ENCODE data around the gene OR2S2. TPM values are rescaled to one million over a fixed set of nuclear protein-coding genes. Genes with fewer than 3 reads are reported as not detected.
"Not testable (repeated sequence)": the region's sequence is repeated elsewhere in the genome, so short reads cannot be mapped to it uniquely, and the experiment has no call there.

The OR2S2 gene
- total RNA-seq, 1 donor from 2014 or later = not detected

DNA sequence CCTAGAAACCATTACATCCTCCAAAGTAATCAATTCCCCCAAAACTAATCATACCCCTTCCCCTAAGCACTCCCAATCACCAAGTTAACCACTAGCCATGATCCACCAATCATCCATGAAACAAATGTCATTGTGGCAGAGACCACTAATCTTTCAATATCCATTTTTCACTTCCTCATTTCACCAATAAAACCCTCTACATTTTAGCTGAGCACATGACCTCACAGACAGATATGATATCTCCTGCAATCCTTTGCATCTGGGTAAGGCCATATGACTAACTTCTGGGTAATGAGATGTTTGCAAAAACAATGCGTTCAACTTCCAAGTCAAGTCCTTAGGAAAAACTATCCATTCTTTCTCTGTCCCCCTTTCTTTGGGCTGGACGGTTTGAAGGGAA lies 20.7 kb downstream of the OR2S2 start:
- no peak overlapping the region for H3K27ac Mint-ChIP-seq
- no peak overlapping the region for H3K4me3 ChIP-seq
- H3K4me2 ChIP-seq = no peak overlapping the region
- TF ChIP-seq EZH2 (IDR thresholded peaks at IDR 0.05) = no peak
- TF ChIP-seq, protein P1, sequence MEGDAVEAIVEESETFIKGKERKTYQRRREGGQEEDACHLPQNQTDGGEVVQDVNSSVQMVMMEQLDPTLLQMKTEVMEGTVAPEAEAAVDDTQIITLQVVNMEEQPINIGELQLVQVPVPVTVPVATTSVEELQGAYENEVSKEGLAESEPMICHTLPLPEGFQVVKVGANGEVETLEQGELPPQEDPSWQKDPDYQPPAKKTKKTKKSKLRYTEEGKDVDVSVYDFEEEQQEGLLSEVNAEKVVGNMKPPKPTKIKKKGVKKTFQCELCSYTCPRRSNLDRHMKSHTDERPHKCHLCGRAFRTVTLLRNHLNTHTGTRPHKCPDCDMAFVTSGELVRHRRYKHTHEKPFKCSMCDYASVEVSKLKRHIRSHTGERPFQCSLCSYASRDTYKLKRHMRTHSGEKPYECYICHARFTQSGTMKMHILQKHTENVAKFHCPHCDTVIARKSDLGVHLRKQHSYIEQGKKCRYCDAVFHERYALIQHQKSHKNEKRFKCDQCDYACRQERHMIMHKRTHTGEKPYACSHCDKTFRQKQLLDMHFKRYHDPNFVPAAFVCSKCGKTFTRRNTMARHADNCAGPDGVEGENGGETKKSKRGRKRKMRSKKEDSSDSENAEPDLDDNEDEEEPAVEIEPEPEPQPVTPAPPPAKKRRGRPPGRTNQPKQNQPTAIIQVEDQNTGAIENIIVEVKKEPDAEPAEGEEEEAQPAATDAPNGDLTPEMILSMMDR (IDR thresholded peaks at IDR 0.05) = no peak
- no peak for TF ChIP-seq EZH2phosphoT487 (IDR thresholded peaks at IDR 0.05)
- no peaks in the 10 kb centered on the region for H3K4me1 Mint-ChIP-seq
- no peaks in the 10 kb centered on the region for H3K9me3 ChIP-seq (ENCODE audit: low read depth)
- no peak for DNase-seq (ENCODE audit: low spot score)
- H3K27me3 Mint-ChIP-seq (ENCODE audit: insufficient read depth, low read depth) = peaks cover 4% of the 10 kb centered on the region
- no peaks in the 10 kb centered on the region for H3K36me3 ChIP-seq
- H3K9me3 Mint-ChIP-seq = no peaks in the 10 kb centered on the region
- no peak overlapping the region for H3K9ac ChIP-seq
- no peak overlapping the region for H2AFZ ChIP-seq (replicated peaks)
- H3F3A ChIP-seq (ENCODE audit: low read depth) = no peaks in the 10 kb centered on the region
- H4K20me1 ChIP-seq (ENCODE audit: low read depth) = no peaks in the 10 kb centered on the region
- H3K36me3 Mint-ChIP-seq = peaks cover 1% of the 10 kb centered on the region
- no peak overlapping the region for H3K4me3 Mint-ChIP-seq
- no peaks in the 10 kb centered on the region for H3K4me1 ChIP-seq
- H3K27ac ChIP-seq = no peak overlapping the region
- H3K79me2 ChIP-seq (ENCODE audit: low read depth) = no peaks in the 10 kb centered on the region
- H3K27me3 ChIP-seq = peaks cover 35% of the 10 kb centered on the region

DNA sequence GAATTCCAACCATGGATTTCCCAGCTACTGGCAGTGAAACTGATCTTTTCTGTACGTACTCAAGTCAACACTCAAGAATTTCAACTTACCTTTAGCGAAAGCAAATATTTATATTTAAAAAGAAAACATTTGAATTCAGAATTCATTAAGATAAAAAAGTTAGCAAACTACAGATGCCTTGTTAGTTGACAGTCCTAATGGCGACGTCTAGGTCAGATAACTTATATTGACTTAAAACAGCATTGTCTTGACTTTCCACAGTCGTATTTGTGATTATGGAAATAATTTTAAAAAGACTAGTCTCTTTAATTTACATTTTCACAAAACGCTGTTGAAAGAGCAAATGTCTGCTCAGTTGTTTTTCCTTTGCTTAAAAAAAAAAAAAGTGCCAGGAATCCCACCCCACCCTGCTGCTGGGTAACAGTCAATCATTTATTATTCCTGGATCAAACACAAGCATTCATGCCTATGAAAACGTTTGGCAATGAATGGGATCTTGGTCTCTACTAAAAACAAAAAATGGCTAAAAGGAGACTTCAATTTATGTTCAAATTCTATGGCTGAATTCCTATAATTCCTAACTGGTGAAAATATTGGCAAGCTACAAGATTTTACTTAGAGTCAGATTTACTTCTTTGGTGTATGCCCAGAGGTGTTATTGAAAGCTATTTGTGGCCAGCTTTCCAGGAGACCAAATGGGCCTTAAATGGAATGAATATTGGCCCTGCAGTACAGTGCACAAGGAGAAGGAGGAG lies 22.0 kb downstream of the OR2S2 start:
- Histone ChIP-seq H3K27me3 (peaks cover 22% of the 10 kb centered on the region), H3K27ac (no peak overlapping the region), H3K4me2 (no peak overlapping the region), H3K9me3 (ENCODE audit: low read depth) (no peaks in the 10 kb centered on the region), H2AFZ (replicated peaks) (no peak overlapping the region), H3F3A (ENCODE audit: low read depth) (no peaks in the 10 kb centered on the region), H3K4me3 (no peak overlapping the region), H4K20me1 (ENCODE audit: low read depth) (no peaks in the 10 kb centered on the region), H3K79me2 (ENCODE audit: low read depth) (no peaks in the 10 kb centered on the region), H3K9ac (no peak overlapping the region), H3K36me3 (no peaks in the 10 kb centered on the region), H3K4me1 (no peaks in the 10 kb centered on the region)
- Mint-ChIP-seq H3K36me3 (peaks cover 1% of the 10 kb centered on the region), H3K4me3 (no peak overlapping the region), H3K27me3 (ENCODE audit: insufficient read depth, low read depth) (peaks cover 2% of the 10 kb centered on the region), H3K4me1 (no peaks in the 10 kb centered on the region), H3K9me3 (no peaks in the 10 kb centered on the region), H3K27ac (no peak overlapping the region)
- DNase-seq (ENCODE audit: low spot score) = no peak
- TF ChIP-seq, protein P1 (IDR thresholded peaks at IDR 0.05) = no peak
- TF ChIP-seq EZH2 (IDR thresholded peaks at IDR 0.05) = no peak
- no peak for TF ChIP-seq EZH2phosphoT487 (IDR thresholded peaks at IDR 0.05)

- H3K4me3 ChIP-seq = no peak overlapping the region
- H3K4me1 Mint-ChIP-seq = no peaks in the 10 kb centered on the region
- no peak overlapping the region for H3K27ac Mint-ChIP-seq
- H3K27me3 Mint-ChIP-seq (ENCODE audit: insufficient read depth, low read depth) = peaks cover 2% of the 10 kb centered on the region
- TF ChIP-seq EZH2 (IDR thresholded peaks at IDR 0.05) (no peak), EZH2phosphoT487 (IDR thresholded peaks at IDR 0.05) (no peak)
- TF ChIP-seq, protein P1 (IDR thresholded peaks at IDR 0.05) = no peak
- H3K36me3 ChIP-seq = no peaks in the 10 kb centered on the region
- H4K20me1 ChIP-seq (ENCODE audit: low read depth) = no peaks in the 10 kb centered on the region
- peaks cover 16% of the 10 kb centered on the region for H3K27me3 ChIP-seq
- H3K4me2 ChIP-seq = no peak overlapping the region
- no peaks in the 10 kb centered on the region for H3F3A ChIP-seq (ENCODE audit: low read depth)
- H3K27ac ChIP-seq = no peak overlapping the region
- H2AFZ ChIP-seq (replicated peaks) = no peak overlapping the region
- no peak overlapping the region for H3K4me3 Mint-ChIP-seq
- no peak for DNase-seq (ENCODE audit: low spot score)
- H3K9ac ChIP-seq = no peak overlapping the region
- H3K9me3 ChIP-seq (ENCODE audit: low read depth) = no peaks in the 10 kb centered on the region
- H3K36me3 Mint-ChIP-seq = peaks cover 1% of the 10 kb centered on the region
- no peaks in the 10 kb centered on the region for H3K79me2 ChIP-seq (ENCODE audit: low read depth)
- no peaks in the 10 kb centered on the region for H3K4me1 ChIP-seq
- no peaks in the 10 kb centered on the region for H3K9me3 Mint-ChIP-seq
These were observed 22.7 kb downstream of the OR2S2 start for GRCh38 chr9:35935261-35935660.

GRCh38 chr9:35934069-35934468 lies 23.9 kb downstream of the OR2S2 start:
- H3K4me2 ChIP-seq; H3K9ac ChIP-seq; H3F3A ChIP-seq (ENCODE audit: low read depth); H3K4me3 ChIP-seq; H4K20me1 ChIP-seq (ENCODE audit: low read depth); H2AFZ ChIP-seq (replicated peaks); H3K36me3 ChIP-seq; H3K79me2 ChIP-seq (ENCODE audit: low read depth); H3K9me3 ChIP-seq (ENCODE audit: low read depth); H3K27me3 Mint-ChIP-seq (ENCODE audit: insufficient read depth, low read depth); H3K9me3 Mint-ChIP-seq; H3K27me3 ChIP-seq; DNase-seq (ENCODE audit: low spot score); H3K27ac Mint-ChIP-seq; H3K4me3 Mint-ChIP-seq; H3K36me3 Mint-ChIP-seq; H3K4me1 ChIP-seq; H3K4me1 Mint-ChIP-seq; H3K27ac ChIP-seq: not testable (repeated sequence)
